GM12873 (cell line): ENCODE data around the gene ZNF79.

Experiments
- CTCF ChIP-seq: IDR thresholded peaks from 2 replicates; pipeline ENCODE4 v1.5.1; 2012; ENCODE audit warnings: low read depth, mild to moderate bottlenecking, moderate library complexity, low read length, control low read depth; ENCODE audit not compliant: insufficient read depth; ENCODE audit errors: missing control alignments

Gene ZNF79

GRCh38 chr9:127419348-127419747, 4.8 kb upstream of the ZNF79 start:
- no peak for TF ChIP-seq CTCF

GRCh38 chr9:127421057-127421456, 3.1 kb upstream of the ZNF79 start:
- TF ChIP-seq CTCF, result no peak

- TF ChIP-seq CTCF, result no peak
These were observed 1.9 kb upstream of the ZNF79 start for GRCh38 chr9:127422133-127422782.

GRCh38 chr9:127422787-127423186, 1.4 kb upstream of the ZNF79 start:
- no peak for TF ChIP-seq CTCF

- TF ChIP-seq CTCF, result no peak
These were observed 677 bp upstream of the ZNF79 start for GRCh38 chr9:127423476-127423933.

- peak; percentile 7 for TF ChIP-seq CTCF
These were observed 456 bp downstream of the ZNF79 start for GRCh38 chr9:127424676-127424999.

GRCh38 chr9:127426756-127427155, 2.6 kb downstream of the ZNF79 start:
- TF ChIP-seq CTCF, result no peak
